HG02678 (cell line): Measurements from ENCODE around the gene TRMT10B.
"Not testable (repeated sequence)": the region's sequence is repeated elsewhere in the genome, so short reads cannot be mapped to it uniquely, and the experiment has no call there.

ENCODE experiments used
- ATAC-seq: cut with Tn5 transposase; IDR thresholded peaks from one replicate; pipeline ENCODE4 v1.9.1; 2021; ENCODE audit warnings: mild to moderate bottlenecking, moderate library complexity; ENCODE audit not compliant: unreplicated experiment

TRMT10B gene

DNA sequence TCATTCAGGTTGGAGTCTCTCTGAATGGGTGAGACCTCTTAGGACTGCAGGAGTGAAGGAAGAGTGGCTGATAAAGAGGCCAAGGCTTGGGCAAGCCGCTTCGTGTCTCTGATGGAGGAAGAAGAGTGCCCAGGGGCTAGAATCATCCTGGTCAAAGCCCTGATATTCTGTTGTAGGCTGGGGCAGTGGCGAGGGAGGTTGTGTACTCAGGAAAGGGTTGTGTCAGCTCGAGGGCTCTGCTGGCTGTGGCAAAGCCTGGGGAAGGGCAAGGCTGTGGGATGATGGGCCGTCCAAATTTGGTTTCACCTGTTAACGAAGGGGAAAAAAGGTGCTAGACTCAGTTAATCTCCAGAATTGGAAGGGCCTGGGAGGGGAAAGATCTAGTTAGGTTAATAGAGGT lies 2.4 kb upstream of the TRMT10B start:
- ATAC-seq: no peak

- ATAC-seq: not testable (repeated sequence)
These were observed 1.9 kb upstream of the TRMT10B start for GRCh38 chr9:37751704-37752103.

DNA sequence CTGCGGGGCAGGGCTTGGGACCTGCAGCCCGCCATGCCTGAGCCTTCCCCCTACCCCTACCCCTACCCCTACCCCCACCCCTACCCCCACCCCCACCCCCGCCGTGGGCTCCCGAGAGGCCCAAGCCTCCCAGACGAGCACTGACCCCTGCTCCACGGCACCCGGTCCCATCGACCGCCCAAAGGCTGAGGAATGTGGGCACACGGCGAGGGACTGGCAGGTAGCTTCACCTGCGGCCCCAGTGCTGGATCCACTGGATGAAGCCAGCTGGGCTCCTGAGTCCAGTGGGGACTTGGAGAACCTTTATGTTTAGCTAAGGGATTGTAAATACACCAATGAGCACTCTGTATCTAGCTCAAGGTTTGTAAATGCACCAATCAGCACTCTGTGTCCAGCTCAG lies 1.5 kb upstream of the TRMT10B start:
- ATAC-seq: not testable (repeated sequence)

GRCh38 chr9:37752642-37753488 lies 740 bp upstream of the TRMT10B start:
- no peak for ATAC-seq

DNA sequence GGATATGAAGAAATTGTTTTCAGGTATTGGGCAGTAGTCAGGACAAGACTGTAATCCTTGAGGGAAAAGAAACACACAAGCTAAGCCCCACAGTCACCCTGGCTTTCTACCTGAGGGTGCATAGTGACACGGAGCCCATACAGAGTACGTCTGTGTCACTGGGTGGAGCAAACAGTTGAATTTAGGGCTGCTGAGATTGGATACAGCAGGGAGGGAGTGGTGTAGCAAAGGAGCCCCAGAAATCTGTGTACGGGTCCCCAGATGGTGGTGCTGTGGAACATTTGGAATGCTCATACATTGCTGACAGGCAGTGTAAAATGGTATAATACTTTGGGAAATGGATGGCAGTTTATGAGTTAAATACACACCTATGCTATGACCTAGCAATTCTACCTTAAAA lies 5.1 kb downstream of the TRMT10B start:
- ATAC-seq: no peak

- ATAC-seq: no peak
These were observed 7.0 kb downstream of the TRMT10B start for GRCh38 chr9:37760416-37761161.

DNA sequence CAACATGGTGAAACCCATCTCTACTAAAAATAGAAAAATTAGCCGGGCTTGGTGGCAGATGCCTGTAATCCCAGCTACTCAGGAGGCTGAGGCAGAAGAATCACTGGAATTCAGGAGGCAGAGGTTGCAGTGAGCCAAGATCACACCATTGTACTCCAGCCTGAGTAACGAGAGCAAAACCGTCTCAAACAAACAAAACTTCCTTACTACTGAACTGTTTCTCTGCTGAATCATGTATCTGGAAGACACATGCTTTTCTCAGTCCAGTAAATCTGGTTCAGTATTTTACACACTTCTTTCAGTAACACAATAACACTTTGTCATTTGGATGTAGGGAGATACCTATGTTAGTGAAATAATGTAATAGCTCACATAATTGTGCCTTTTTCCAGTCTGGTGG lies 7.9 kb downstream of the TRMT10B start:
- ATAC-seq: no peak

GRCh38 chr9:37765263-37765662 lies 11.7 kb downstream of the TRMT10B start:
- ATAC-seq: not testable (repeated sequence)

DNA sequence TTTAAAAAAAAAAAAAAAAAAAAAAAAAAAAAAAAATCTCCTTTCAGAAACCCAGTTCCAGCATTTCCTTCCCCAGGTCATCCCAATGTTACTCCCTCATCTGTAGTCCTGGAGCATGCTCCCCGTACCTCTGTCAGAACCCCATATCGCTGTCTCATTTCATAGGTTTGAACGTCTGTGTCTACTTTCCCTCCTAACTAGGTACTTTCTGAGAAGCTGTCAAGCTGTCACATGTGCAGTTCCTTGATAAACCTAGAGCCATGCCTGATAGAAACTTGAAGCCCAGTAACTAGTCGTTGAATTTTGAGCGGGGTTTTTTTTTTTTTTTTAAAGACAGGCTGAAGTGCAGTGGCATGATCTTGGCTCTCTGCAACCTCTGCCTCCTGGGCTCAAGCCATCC lies 15.7 kb downstream of the TRMT10B start:
- no peak for ATAC-seq

GRCh38 chr9:37769995-37770394 lies 16.4 kb downstream of the TRMT10B start:
- ATAC-seq: no peak

DNA sequence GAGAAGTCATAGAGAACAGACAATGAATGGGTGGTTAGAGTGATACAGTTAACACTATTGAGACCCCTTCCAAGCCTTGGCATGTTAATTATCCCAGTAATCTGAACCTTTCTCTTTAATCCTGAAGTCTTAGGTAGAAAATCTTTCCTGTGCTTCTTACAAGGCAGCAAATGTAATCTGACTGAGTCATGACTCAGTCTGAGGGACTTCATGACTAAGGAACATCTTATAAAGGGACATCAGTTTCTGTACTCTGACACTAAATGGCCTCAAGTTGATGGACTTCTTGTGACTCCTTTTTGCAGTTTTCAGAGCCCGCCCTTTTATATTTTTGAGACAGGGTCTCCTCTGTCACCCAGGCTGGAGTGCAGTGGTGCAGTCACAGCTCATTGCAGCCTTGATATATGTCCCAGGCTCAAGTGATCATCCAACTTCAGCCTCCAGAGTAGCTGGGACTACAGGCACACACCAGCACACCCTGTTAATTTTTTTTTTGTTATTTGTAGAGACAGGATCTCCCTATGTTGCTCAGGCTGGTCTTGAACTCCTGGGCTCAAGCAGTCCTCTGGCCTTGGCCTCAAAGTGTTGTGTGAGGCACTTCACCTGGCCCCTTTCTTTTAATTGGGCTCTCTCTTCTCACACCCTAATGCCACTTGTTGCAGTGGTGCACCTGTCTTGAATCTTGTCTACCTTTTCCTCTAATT lies 21.8 kb downstream of the TRMT10B start:
- ATAC-seq: no peak

DNA sequence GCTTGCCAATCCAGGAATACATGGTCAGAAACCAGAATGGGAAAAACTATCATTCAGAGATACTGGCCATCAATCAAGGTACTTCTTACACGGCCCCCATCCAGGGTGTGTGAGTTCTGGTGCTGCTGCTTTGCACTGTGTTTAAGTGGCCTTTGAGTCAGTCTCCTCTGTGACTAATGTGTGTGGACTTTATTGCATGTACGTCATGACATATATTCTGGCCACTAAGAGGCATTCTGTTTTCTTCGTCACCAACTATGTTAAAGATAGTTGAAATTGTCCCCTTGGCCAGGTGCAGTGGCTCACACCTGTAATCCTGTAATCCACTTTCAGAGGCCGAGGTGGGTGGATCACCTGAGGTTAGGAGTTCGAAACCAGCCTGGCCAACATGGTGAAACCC lies 22.7 kb downstream of the TRMT10B start:
- no peak for ATAC-seq

GRCh38 chr9:37778534-37778933 lies 24.9 kb downstream of the TRMT10B start:
- no peak for ATAC-seq

- no peak for ATAC-seq
These were observed 30.6 kb downstream of the TRMT10B start for GRCh38 chr9:37784291-37784615.

- ATAC-seq: peak; percentile 95
These were observed 31.2 kb downstream of the TRMT10B start, which contains the start of gene EXOSC3 for GRCh38 chr9:37784616-37785483. Gene EXOSC3, minus strand, starts transcription at chr9:37785064. Its CDS starts 20 bp downstream, at chr9:37785044.

DNA sequence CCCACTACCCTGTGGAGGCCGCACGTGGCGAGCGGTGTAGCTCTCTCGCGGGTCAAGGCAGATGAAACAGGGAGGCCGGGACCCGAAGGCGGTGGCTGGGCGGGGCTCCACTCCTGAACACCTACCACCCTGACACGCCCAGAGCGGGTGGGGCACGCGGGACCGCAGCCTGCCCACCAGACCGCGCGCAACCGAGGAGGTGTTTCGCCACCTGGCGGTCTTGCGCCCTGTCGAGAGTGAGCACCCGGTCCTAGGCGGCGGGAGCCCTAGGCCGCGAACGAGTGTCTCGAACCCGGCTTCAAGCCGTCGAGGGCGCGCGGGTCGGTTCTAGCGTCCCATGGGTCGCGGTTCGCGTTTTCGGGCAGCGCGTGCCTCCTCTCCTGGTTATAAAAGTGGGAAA lies 33.5 kb downstream of the TRMT10B start:
- no peak for ATAC-seq

GRCh38 chr9:37788332-37788731 lies 34.7 kb downstream of the TRMT10B start:
- no peak for ATAC-seq

DNA sequence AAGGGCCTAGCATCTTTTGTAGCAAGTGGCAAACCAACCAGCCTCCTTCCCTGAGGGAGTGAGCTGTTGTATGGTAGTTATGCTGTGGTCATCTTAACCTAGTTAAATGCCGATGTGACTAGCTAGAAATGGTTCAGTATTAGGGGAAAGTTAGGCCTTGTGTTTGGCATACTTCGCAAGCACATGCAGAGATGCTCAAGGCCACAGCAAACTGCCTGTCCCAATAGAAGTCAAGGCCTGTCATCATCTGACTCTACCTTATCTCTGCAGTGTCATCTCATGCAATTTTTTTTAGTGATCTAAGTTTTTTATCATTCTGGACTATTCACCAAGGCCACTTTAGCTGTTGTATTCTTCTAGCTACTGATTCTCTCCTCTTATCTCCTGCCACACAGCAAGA lies 36.5 kb downstream of the TRMT10B start:
- no peak for ATAC-seq

DNA sequence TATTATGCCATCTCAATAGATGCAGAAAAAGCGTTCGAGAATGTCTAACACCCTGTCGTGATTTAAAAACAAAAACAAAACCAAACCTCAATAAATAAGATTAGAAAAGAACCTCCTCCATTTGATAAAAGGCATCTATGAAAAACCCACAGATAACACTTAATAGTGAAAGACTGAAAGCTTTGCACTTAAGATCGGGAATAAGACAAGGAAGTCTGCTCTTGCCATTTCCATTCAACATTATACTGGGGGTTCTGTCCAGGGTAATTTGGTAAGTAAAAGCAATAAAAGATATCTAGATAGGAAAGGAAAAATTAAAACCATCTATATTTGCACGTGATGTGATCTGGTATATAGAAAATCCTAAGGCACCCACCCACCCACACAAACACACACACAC lies 38.5 kb downstream of the TRMT10B start:
- ATAC-seq: no peak

DNA sequence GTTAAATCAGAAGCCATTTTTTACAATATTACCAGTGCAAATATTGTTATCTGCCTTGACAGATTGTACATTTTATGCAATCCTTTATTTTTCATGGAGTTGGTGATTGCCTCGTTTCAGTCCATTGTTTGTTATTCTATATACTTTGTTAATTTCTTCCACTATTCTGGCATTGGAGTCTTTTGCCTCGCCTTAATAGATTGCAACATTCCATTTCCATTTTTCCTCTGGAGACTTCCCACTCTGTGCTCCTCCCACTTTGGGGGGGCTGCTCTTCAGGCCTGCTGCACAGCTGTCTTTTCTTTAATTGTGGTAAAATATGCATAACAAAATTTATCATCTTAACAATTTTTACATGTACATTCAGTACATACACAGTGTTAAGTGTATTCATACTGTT lies 42.6 kb downstream of the TRMT10B start:
- no peak for ATAC-seq

- ATAC-seq: no peak
These were observed 45.1 kb downstream of the TRMT10B start for GRCh38 chr9:37798677-37799076.
